ENCODE measurements around the gene NRXN3. TPM values are rescaled to one million over a fixed set of nuclear protein-coding genes. Genes with fewer than 3 reads are reported as not detected.

Gene NRXN3
- total and polyA plus RNA-seq, 2 of the 13 experiments (the other 11 are each of a cell fraction or from before 2014, with no cell fraction given): 0.03 TPM; not detected in 1

GRCh38 chr14:79534703-79535353, 1364.7 kb downstream of the NRXN3 start (continued):
- no peak for TF ChIP-seq ZNF780A (CRISPR knock-in tag; IDR thresholded peaks at IDR 0.05)

DNA sequence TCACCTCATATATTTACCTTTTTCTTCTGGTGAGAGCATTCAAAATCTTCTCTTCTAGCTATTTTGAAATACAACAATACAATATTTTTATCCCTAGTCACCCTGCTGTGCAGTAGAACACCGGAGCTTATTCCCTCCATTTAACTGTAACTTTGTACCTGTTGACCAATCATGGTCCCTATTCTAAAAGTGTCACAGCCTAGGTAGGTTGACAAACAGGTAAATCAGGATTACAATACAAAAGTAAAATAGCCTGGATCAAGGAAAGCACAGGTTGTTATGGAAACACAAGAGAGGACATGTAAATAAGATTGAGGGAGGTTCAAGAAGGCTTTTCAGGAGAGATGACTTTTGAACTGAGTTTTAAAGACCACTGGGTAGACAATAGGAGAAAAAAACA, 1370.2 kb downstream of the NRXN3 start:
- WGBS (ENCODE audit: low lambda C conversion rate): 0% methylated on average over 1 of the region's 1 CpG
- Histone ChIP-seq H3K27me3 (ENCODE audit: control insufficient read depth in 1 of 2, insufficient read depth in 2 of 2, low read length in 2 of 2) (no peaks in the 10 kb centered on the region), H3K9ac (ENCODE audit: insufficient read depth, low read depth, low read length) (no peak overlapping the region), H3K4me1 (ENCODE audit: insufficient read depth, low read length) (no peaks in the 10 kb centered on the region), H3K36me3 (replicated peaks in 1 of 2; ENCODE audit: control insufficient read depth in 1 of 2, insufficient read depth in 2 of 2, low read length in 2 of 2) (no peaks in the 10 kb centered on the region), H3K79me2 (ENCODE audit: insufficient read depth, low read length) (no peaks in the 10 kb centered on the region), H3K9me3 (ENCODE audit: low read length) (peaks cover 76% of the 10 kb centered on the region), H3K4me2 (ENCODE audit: low read depth, low read length) (no peak overlapping the region), H3K4me3 (replicated peaks in 1 of 3; ENCODE audit: insufficient read depth in 1 of 3, low read depth in 2 of 3, low read length in 3 of 3) (no peak overlapping the region), H4K20me1 (ENCODE audit: insufficient read depth, low read length) (no peaks in the 10 kb centered on the region), H2AFZ (ENCODE audit: low read length) (no peak overlapping the region), H3K27ac (ENCODE audit: extremely low read length, insufficient read depth, low read length) (no peak overlapping the region)
- CTCF ChIA-PET (ENCODE audit: low intra/inter-chr PET ratio, low total read pairs): no interaction called here
- POLR2A ChIA-PET: no interaction called here
- BruUV-seq (replicated peaks): no TSS peak
- intact Hi-C loops (cut with micrococcal nuclease; ENCODE audit: unreplicated experiment): no loop called here
- in situ Hi-C loops (cut with HindIII; ENCODE audit: extremely low pct_ligation_motif_present, low pct_unique_long_range_greater_than_20kb): no loop called here
- FAIRE-seq (no peak), DNase-seq (ENCODE audit: low spot score) (no peak), ATAC-seq (no peak)
- no peak for TF ChIP-seq HOXA9 (CRISPR knock-in tag; IDR thresholded peaks at IDR 0.05; ENCODE audit: borderline replicate concordance)
- no peak for TF ChIP-seq ZSCAN22 (CRISPR knock-in tag; IDR thresholded peaks at IDR 0.05)
- TF ChIP-seq HNRNPL (IDR thresholded peaks at IDR 0.05; ENCODE audit: low read depth, low read length): no peak
- TF ChIP-seq FOXP1 (IDR thresholded peaks at IDR 0.05): no peak
- TF ChIP-seq FOXP1 (CRISPR knock-in tag; IDR thresholded peaks at IDR 0.05): no peak
- no peak for TF ChIP-seq ZNF614 (CRISPR knock-in tag; IDR thresholded peaks at IDR 0.05; ENCODE audit: borderline replicate concordance)
- no peak for TF ChIP-seq ZNF431 (CRISPR knock-in tag; IDR thresholded peaks at IDR 0.05; ENCODE audit: borderline replicate concordance, low read depth)
- no peak for TF ChIP-seq POLR2G (IDR thresholded peaks at IDR 0.05; ENCODE audit: low read depth, low read length)
- no peak for TF ChIP-seq TOPORS (CRISPR knock-in tag; IDR thresholded peaks at IDR 0.05)
- no peak for TF ChIP-seq SP140L (CRISPR knock-in tag; IDR thresholded peaks at IDR 0.05; ENCODE audit: borderline replicate concordance)
- TF ChIP-seq KLF16 (CRISPR knock-in tag; IDR thresholded peaks at IDR 0.05): no peak
- TF ChIP-seq ZNF460 (CRISPR knock-in tag; IDR thresholded peaks at IDR 0.05; ENCODE audit: borderline replicate concordance): no peak
- no peak for TF ChIP-seq SP5 (CRISPR knock-in tag; IDR thresholded peaks at IDR 0.05; ENCODE audit: borderline replicate concordance, low read depth)
- TF ChIP-seq, protein P1, sequence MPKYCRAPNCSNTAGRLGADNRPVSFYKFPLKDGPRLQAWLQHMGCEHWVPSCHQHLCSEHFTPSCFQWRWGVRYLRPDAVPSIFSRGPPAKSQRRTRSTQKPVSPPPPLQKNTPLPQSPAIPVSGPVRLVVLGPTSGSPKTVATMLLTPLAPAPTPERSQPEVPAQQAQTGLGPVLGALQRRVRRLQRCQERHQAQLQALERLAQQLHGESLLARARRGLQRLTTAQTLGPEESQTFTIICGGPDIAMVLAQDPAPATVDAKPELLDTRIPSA (CRISPR knock-in tag; IDR thresholded peaks at IDR 0.05; ENCODE audit: borderline replicate concordance): no peak

Measured in HepG2 (cell line).